ENCODE results near the gene CABP7. TPM values are rescaled to one million over a fixed set of nuclear protein-coding genes. Genes with fewer than 3 reads are reported as not detected.
A peak's percentile ranks its signal among the peaks of the same experiment; 100 is the strongest.

CABP7 gene
- total and polyA plus RNA-seq, 2 donors (not counting 3 experiments of a cell fraction or from before 2014, with no cell fraction given): not detected

- H3K27ac ChIP-seq (ENCODE audit: insufficient read depth, low read depth, low read length): peak overlapping the region; percentile 67
- FAIRE-seq: no peak
- H3K4me2 ChIP-seq (ENCODE audit: insufficient read depth, low read length): peak overlapping the region; percentile 81
- H3K27me3 ChIP-seq (ENCODE audit: control insufficient read depth in 2 of 2, insufficient read depth in 2 of 2, low read length in 2 of 2): no peaks in the 10 kb centered on the region
- DNase-seq (ENCODE audit: low read depth, low spot score): no peak
- ChIA-PET CTCF (interaction anchor here (0.7 to 1.8 kb wide), 6 partner anchors 10 to 323 kb away, joined by 3 to 10 read pairs (median 4); no protein-coding TSS in a partner anchor), POLR2A (interaction anchor here (0.6 to 1.0 kb wide), 3 partner anchors 10 to 183 kb away, joined by 3 to 6 read pairs (median 3); no protein-coding TSS in a partner anchor)
- H3K9me1 ChIP-seq (replicated peaks; ENCODE audit: control insufficient read depth, extremely low read depth, insufficient read depth, low read length): no peaks in the 10 kb centered on the region
- H3K79me2 ChIP-seq (ENCODE audit: control insufficient read depth, insufficient read depth, low read length): peaks cover 15% of the 10 kb centered on the region
- intact Hi-C loops (cut with micrococcal nuclease): loop anchor here (2.0 kb wide), 1 partner anchor 117 kb away; the partner anchor contains the start of gene MTMR3
- no peaks in the 10 kb centered on the region for H3K9me3 ChIP-seq (replicated peaks; ENCODE audit: control insufficient read depth, insufficient read depth, low read length)
- H3K9ac ChIP-seq (replicated peaks; ENCODE audit: extremely low read depth, insufficient read depth, low read length): peak overlapping the region; percentile 78
- H3K4me3 ChIP-seq (replicated peaks in 1 of 3; ENCODE audit: insufficient read depth in 1 of 3, low read depth in 1 of 3, low read length in 3 of 3): peak overlapping the region; percentile 44 to 80 (median 71)
- peaks cover 12% of the 10 kb centered on the region for H3K4me1 ChIP-seq (ENCODE audit: control insufficient read depth, extremely low read depth, insufficient read depth, low read length)
- H2AFZ ChIP-seq (ENCODE audit: low read depth, low read length): peak overlapping the region; percentile 69
- dilution Hi-C loops (cut with MboI; ENCODE audit: extremely low pct_ligation_motif_present, low sequenced_read_pairs): no loop called here
- H4K20me1 ChIP-seq (replicated peaks; ENCODE audit: control insufficient read depth, extremely low read depth, insufficient read depth, low read length): no peaks in the 10 kb centered on the region
- BruUV-seq (replicated peaks): no TSS peak
- H3K36me3 ChIP-seq (ENCODE audit: control insufficient read depth in 2 of 2, extremely low read depth in 1 of 2, insufficient read depth in 2 of 2, low read length in 2 of 2): peaks cover 0 to 4% of the 10 kb centered on the region in 2 experiments
- no peak for TF ChIP-seq MAX (IDR thresholded peaks at IDR 0.05; ENCODE audit: insufficient read depth, insufficient read length)
- no peak for TF ChIP-seq JUN (IDR thresholded peaks at IDR 0.05; ENCODE audit: borderline replicate concordance, insufficient read depth, insufficient read length, low read depth)
- TF ChIP-seq EZH2 (IDR thresholded peaks at IDR 0.05; ENCODE audit: borderline replicate concordance, low read depth, low read length, severe bottlenecking): no peak
- no peak for TF ChIP-seq MYC (IDR thresholded peaks at IDR 0.05; ENCODE audit: low read depth, low read length)
- no peak for TF ChIP-seq GATA2 (IDR thresholded peaks at IDR 0.05; ENCODE audit: insufficient read depth, insufficient read length, low read depth, low read length)
- TF ChIP-seq FOS (IDR thresholded peaks at IDR 0.05; ENCODE audit: borderline replicate concordance, insufficient read depth, low read length): no peak
- no peak for TF ChIP-seq CTCF (IDR thresholded peaks at IDR 0.05; ENCODE audit: extremely low read depth in 1 of 2, insufficient read depth in 1 of 2, low read depth in 1 of 2, low read length in 2 of 2)
- TF ChIP-seq POLR2A (IDR thresholded peaks at IDR 0.05; ENCODE audit: low read depth, low read length): no peak
- no peak for TF ChIP-seq POLR2AphosphoS5 (IDR thresholded peaks at IDR 0.05; ENCODE audit: insufficient read depth, low read depth, low read length)
Measured at GRCh38 chr22:29765905-29766631, 46.3 kb downstream of the CABP7 start.

All from endothelial cell of umbilical vein (primary cell).